Neutrophil (primary cell): ENCODE measurements around the gene EHBP1.

Source experiments
- H3K27ac ChIP-seq: fragments of 200-600 bp; sonication (generic); 2 replicates; pipeline ENCODE4 v1.5.1; 2016; ENCODE audit warnings: mild to moderate bottlenecking, moderate library complexity
- H3K27me3 ChIP-seq: fragments of 200-600 bp; sonication (generic); 2 replicates; pipeline ENCODE4 v1.6.0; 2016; ENCODE audit warnings: mild to moderate bottlenecking
- H3K36me3 ChIP-seq: fragments of 200-600 bp; sonication (generic); 2 replicates; pipeline ENCODE4 v1.5.1; 2017
- H3K4me1 ChIP-seq, 2 experiments: fragments of 200-600 bp in 1 of 2; sonication (generic) in 1 of 2; 1 replicate in 1 of 2; 2 replicates in 1 of 2; pipeline versions ENCODE4 v1.5.1 to v1.6.1; 2013 to 2016; ENCODE audit warnings: low read depth in 1 of 2, low read length in 1 of 2, mild to moderate bottlenecking in 1 of 2, moderate library complexity in 1 of 2; ENCODE audit not compliant: control insufficient read depth in 1 of 2, insufficient read depth in 1 of 2
- H3K4me3 ChIP-seq, 2 experiments: fragments of 200-600 bp in 1 of 2; sonication (generic) in 1 of 2; 1 replicate in 1 of 2; 2 replicates in 1 of 2; pipeline ENCODE4 v1.5.1; 2013 to 2016; ENCODE audit warnings: low read depth in 1 of 2, low read length in 1 of 2, mild to moderate bottlenecking in 1 of 2, moderate library complexity in 1 of 2
- H3K9me3 ChIP-seq: fragments of 200-600 bp; sonication (generic); 2 replicates; pipeline ENCODE4 v1.5.1; 2016
- CTCF ChIP-seq: fragments of 200-600 bp; sonication (generic); IDR thresholded peaks from 2 replicates; pipeline ENCODE4 v1.5.1; 2016; ENCODE audit warnings: antibody characterized with exemption

Gene EHBP1

DNA sequence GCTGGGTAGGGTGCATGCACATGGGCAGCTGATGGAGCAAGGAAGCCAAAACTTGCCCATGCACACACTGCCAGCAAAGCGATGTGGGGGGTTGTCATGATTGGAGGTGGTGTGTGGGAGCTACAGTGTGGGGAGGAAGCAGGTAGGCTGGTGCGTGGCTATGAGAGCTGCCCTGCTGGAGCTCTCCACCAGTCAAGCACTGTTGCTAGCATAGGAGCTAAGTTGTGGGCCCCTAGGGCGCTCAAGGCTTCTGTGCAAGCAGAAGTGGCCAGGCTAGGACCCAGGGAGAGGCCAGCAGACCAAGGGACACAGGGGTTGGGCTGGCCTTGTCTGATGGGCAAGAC lies 20.2 kb downstream of the EHBP1 start:
- no peak for TF ChIP-seq CTCF
- H3K4me3 ChIP-seq = no peak overlapping the region
- H3K4me1 ChIP-seq = no peaks in the 10 kb centered on the region
- no peaks in the 10 kb centered on the region for H3K27me3 ChIP-seq
- no peaks in the 10 kb centered on the region for H3K9me3 ChIP-seq
- H3K27ac ChIP-seq = no peak overlapping the region
- H3K36me3 ChIP-seq = no peaks in the 10 kb centered on the region

- H3K27ac ChIP-seq = no peak overlapping the region
- no peak overlapping the region for H3K4me3 ChIP-seq
- no peaks in the 10 kb centered on the region for H3K36me3 ChIP-seq
- no peak for TF ChIP-seq CTCF
- H3K4me1 ChIP-seq = no peaks in the 10 kb centered on the region
- no peaks in the 10 kb centered on the region for H3K27me3 ChIP-seq
- no peaks in the 10 kb centered on the region for H3K9me3 ChIP-seq
Measured at GRCh38 chr2:62727259-62727867, 21.9 kb downstream of the EHBP1 start.

DNA sequence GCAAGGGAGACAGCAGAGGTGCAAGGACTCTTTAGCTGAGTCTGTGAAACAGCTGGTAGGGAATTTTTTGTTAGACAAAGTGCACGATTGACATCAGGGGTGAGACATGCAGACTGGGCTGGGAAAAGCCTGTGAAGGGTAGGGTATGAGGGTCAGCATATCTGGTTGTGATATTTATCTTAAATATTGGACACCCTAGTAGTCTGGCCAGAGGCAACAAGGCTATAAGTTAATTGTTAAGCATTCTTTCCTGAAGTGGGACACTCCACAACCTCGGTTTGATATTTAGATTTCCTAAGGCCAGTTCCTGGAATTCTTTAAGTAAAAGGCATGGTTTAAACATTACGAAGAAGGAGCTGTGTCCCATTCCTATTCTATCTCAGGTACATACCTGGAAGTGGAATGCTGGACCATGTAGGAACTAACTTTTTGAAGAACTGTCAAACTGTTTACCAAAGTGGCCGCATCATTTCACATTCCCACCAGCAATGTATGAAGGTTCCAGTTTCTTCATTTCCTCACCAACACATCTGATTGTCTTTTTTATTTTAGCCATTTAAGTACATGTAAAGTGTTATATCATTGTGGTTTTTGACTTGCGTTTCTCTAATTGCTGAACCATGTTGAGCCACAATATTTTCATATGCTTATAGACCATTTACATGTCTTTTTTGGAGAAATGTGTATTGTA lies 22.5 kb downstream of the EHBP1 start:
- Histone ChIP-seq H3K27me3 (no peaks in the 10 kb centered on the region), H3K27ac (no peak overlapping the region), H3K4me3 (no peak overlapping the region), H3K36me3 (no peaks in the 10 kb centered on the region), H3K4me1 (no peaks in the 10 kb centered on the region), H3K9me3 (no peaks in the 10 kb centered on the region)
- TF ChIP-seq CTCF = no peak

GRCh38 chr2:62731275-62731674 lies 25.8 kb downstream of the EHBP1 start:
- Histone ChIP-seq H3K27ac (no peak overlapping the region), H3K36me3 (no peaks in the 10 kb centered on the region), H3K27me3 (no peaks in the 10 kb centered on the region), H3K4me3 (no peak overlapping the region), H3K4me1 (no peaks in the 10 kb centered on the region), H3K9me3 (no peaks in the 10 kb centered on the region)
- TF ChIP-seq CTCF = no peak

GRCh38 chr2:62732262-62732777 lies 26.8 kb downstream of the EHBP1 start:
- Histone ChIP-seq H3K9me3 (no peaks in the 10 kb centered on the region), H3K27ac (no peak overlapping the region), H3K27me3 (no peaks in the 10 kb centered on the region), H3K36me3 (no peaks in the 10 kb centered on the region), H3K4me3 (no peak overlapping the region), H3K4me1 (no peaks in the 10 kb centered on the region)
- no peak for TF ChIP-seq CTCF
